H9 (cell line): ENCODE data around the gene DCDC1. TPM values are rescaled to one million over a fixed set of nuclear protein-coding genes. Genes with fewer than 3 reads are reported as not detected.

Experiments
- DNase-seq: peaks from one replicate; pipeline ENCODE4 v3.0.0-alpha.2; 2017
- H2AFZ ChIP-seq: one replicate; pipeline ENCODE4 v1.6.1; 2013; ENCODE audit warnings: mild to moderate bottlenecking, low read length, control low read depth, moderate library complexity
- H2AK5ac ChIP-seq: 2 replicates; pipeline ENCODE4 v1.6.1; 2013; ENCODE audit warnings: low read length, control low read depth, mixed read lengths; ENCODE audit not compliant: insufficient read length
- H2BK120ac ChIP-seq: one replicate; pipeline ENCODE4 v1.6.1; 2013; ENCODE audit warnings: low read depth, mild to moderate bottlenecking, low read length, control low read depth, inconsistent platforms; ENCODE audit not compliant: poor library complexity, severe bottlenecking
- H2BK12ac ChIP-seq: 2 replicates; pipeline ENCODE4 v1.6.1; 2013; ENCODE audit warnings: low read length, control low read depth, mixed read lengths, low read depth; ENCODE audit not compliant: insufficient read length
- H2BK15ac ChIP-seq: 2 replicates; pipeline ENCODE4 v1.6.1; 2013; ENCODE audit warnings: low read depth, low read length, control low read depth
- H2BK20ac ChIP-seq: one replicate; pipeline ENCODE4 v1.6.1; 2013; ENCODE audit warnings: low read depth, mild to moderate bottlenecking, low read length, control low read depth, inconsistent platforms; ENCODE audit not compliant: poor library complexity, severe bottlenecking
- H2BK5ac ChIP-seq: 2 replicates; pipeline ENCODE4 v1.6.1; 2013; ENCODE audit warnings: low read length, control low read depth, mixed read lengths; ENCODE audit not compliant: insufficient read length
- H3K14ac ChIP-seq: 2 replicates; pipeline ENCODE4 v1.6.1; 2013; ENCODE audit warnings: low read length, control low read depth; ENCODE audit not compliant: insufficient read depth
- H3K18ac ChIP-seq: 2 replicates; pipeline ENCODE4 v1.6.1; 2013; ENCODE audit warnings: low read depth, mild to moderate bottlenecking, mixed read lengths, low read length, control low read depth; ENCODE audit not compliant: insufficient read length
- H3K23ac ChIP-seq: 2 replicates; pipeline ENCODE4 v1.6.1; 2013; ENCODE audit warnings: low read length, control low read depth, mixed read lengths, low read depth; ENCODE audit not compliant: insufficient read length
- H3K23me2 ChIP-seq: 2 replicates; pipeline ENCODE4 v1.6.1; 2013; ENCODE audit warnings: low read depth, mild to moderate bottlenecking, mixed read lengths, low read length, control low read depth; ENCODE audit not compliant: insufficient read length, poor library complexity, severe bottlenecking
- H3K27ac ChIP-seq: 2 replicates; pipeline ENCODE4 v1.5.1; 2013; ENCODE audit warnings: low read length, control low read depth, mixed read lengths, low read depth; ENCODE audit not compliant: insufficient read length
- H3K27me3 ChIP-seq: 2 replicates; pipeline ENCODE4 v1.6.1; 2013; ENCODE audit warnings: low read length, control low read depth, inconsistent platforms; ENCODE audit not compliant: insufficient read depth
- H3K4ac ChIP-seq: 2 replicates; pipeline ENCODE4 v1.6.1; 2013; ENCODE audit warnings: low read depth, mild to moderate bottlenecking, control low read depth, inconsistent platforms, low read length, moderate library complexity
- H3K4me1 ChIP-seq: 2 replicates; pipeline ENCODE4 v1.6.1; 2013; ENCODE audit warnings: low read length, control low read depth, inconsistent platforms; ENCODE audit not compliant: insufficient read depth
- H3K4me2 ChIP-seq: 2 replicates; pipeline ENCODE4 v1.6.1; 2013; ENCODE audit warnings: low read length, control low read depth, mixed read lengths; ENCODE audit not compliant: insufficient read length, insufficient read depth
- H3K56ac ChIP-seq: 2 replicates; pipeline ENCODE4 v1.6.1; 2013; ENCODE audit warnings: low read depth, mild to moderate bottlenecking, mixed read lengths, low read length, control low read depth; ENCODE audit not compliant: insufficient read length
- H3K79me1 ChIP-seq: 2 replicates; pipeline ENCODE4 v1.6.1; 2013; ENCODE audit warnings: low read depth, mild to moderate bottlenecking, moderate library complexity, low read length, control low read depth, inconsistent platforms; ENCODE audit not compliant: insufficient read depth, poor library complexity, severe bottlenecking
- H3K79me2 ChIP-seq: 2 replicates; pipeline ENCODE4 v1.6.1; 2013; ENCODE audit warnings: low read length, control low read depth, inconsistent platforms; ENCODE audit not compliant: insufficient read depth
- H3K9ac ChIP-seq: 2 replicates; pipeline ENCODE4 v1.6.1; 2013; ENCODE audit warnings: low read length, control low read depth, mixed read lengths; ENCODE audit not compliant: insufficient read length; ENCODE audit errors: extremely low read depth
- H3K9me3 ChIP-seq: one replicate; pipeline ENCODE4 v1.6.1; 2013; ENCODE audit warnings: low read depth, low read length, inconsistent platforms; ENCODE audit not compliant: control insufficient read depth
- H3T11ph ChIP-seq: one replicate; pipeline ENCODE4 v1.6.1; 2013; ENCODE audit warnings: mild to moderate bottlenecking, low read length, control low read depth, inconsistent platforms
- H4K20me1 ChIP-seq: one replicate; pipeline ENCODE4 v1.6.1; 2013; ENCODE audit not compliant: control insufficient read depth, insufficient read length, insufficient read depth
- H4K5ac ChIP-seq: 2 replicates; pipeline ENCODE4 v1.6.1; 2013; ENCODE audit warnings: low read depth, mild to moderate bottlenecking, mixed read lengths, low read length, control low read depth; ENCODE audit not compliant: insufficient read length
- H4K8ac ChIP-seq: replicated peaks from 2 replicates; pipeline ENCODE4 v1.6.1; 2013; ENCODE audit warnings: low read length, control low read depth, mixed read lengths, low read depth; ENCODE audit not compliant: insufficient read length
- H4K91ac ChIP-seq: 2 replicates; pipeline ENCODE4 v1.6.1; 2013; ENCODE audit warnings: low read depth, mild to moderate bottlenecking, moderate library complexity, mixed read lengths, low read length, control low read depth; ENCODE audit not compliant: insufficient read length
- H3K27ac Mint-ChIP-seq, 3 experiments: 2 replicates in 2 of 3; 3 replicates in 1 of 3; pipeline ENCODE4 v1.8.0; 2020 to 2021; ENCODE audit warnings: mixed read lengths in 3 of 3, mild to moderate bottlenecking in 1 of 3, moderate library complexity in 1 of 3
- H3K27me3 Mint-ChIP-seq: 2 replicates; pipeline ENCODE4 v1.8.0; 2021; ENCODE audit warnings: low read depth, mild to moderate bottlenecking, moderate library complexity, mixed read lengths
- H3K36me3 Mint-ChIP-seq, 3 experiments: 2 replicates in 2 of 3; 3 replicates in 1 of 3; pipeline ENCODE4 v1.8.0; 2020 to 2021; ENCODE audit warnings: low read depth in 3 of 3, mixed read lengths in 3 of 3; ENCODE audit not compliant: insufficient read depth in 1 of 3
- H3K4me1 Mint-ChIP-seq, 2 experiments: 2 replicates each; pipeline ENCODE4 v1.8.0; 2020; ENCODE audit warnings: mixed read lengths in 2 of 2
- H3K4me3 Mint-ChIP-seq, 2 experiments: 2 replicates in 1 of 2; 3 replicates in 1 of 2; pipeline ENCODE4 v1.8.0; 2020 to 2021; ENCODE audit warnings: mild to moderate bottlenecking in 2 of 2, mixed read lengths in 2 of 2, moderate library complexity in 1 of 2
- H3K9me3 Mint-ChIP-seq, 2 experiments: 2 replicates in 1 of 2; 3 replicates in 1 of 2; pipeline ENCODE4 v1.8.0; 2020; ENCODE audit warnings: mild to moderate bottlenecking in 2 of 2, mixed read lengths in 2 of 2, moderate library complexity in 1 of 2
- WGBS: extraction: QIAGEN DNeasy Blood & Tissue Kit; methylation state at CpG from one replicate; pipeline ENCODE4 v1.1.7; 2013; ENCODE audit warnings: missing lambda C conversion rate, low lambda C conversion rate, mixed read lengths; ENCODE audit not compliant: insufficient read length; ENCODE audit errors: extremely low coverage; 5-methylcytosine and 5-hydroxymethylcytosine counted together
- total RNA-seq: library from RNA; stranded (reverse); gene quantifications from 2 replicates; pipeline ENCODE4 v1.2.1, GENCODE V29; 2021
- TF ChIP-seq, protein P1 (sequence below): fragments of 200-600 bp; sonication (generic); conservative IDR thresholded peaks from 3 replicates; pipeline ENCODE4 v1.8.0; 2021; ENCODE audit warnings: antibody characterized with exemption, mild to moderate bottlenecking

The DCDC1 gene
- total RNA-seq, 1 experiment from 2014 or later: 0.09 TPM

- Histone ChIP-seq H3K14ac (no peak overlapping the region), H2AK5ac (no peak overlapping the region), H3K27me3 (no peaks in the 10 kb centered on the region), H3K9me3 (no peaks in the 10 kb centered on the region), H3K27ac (no peak overlapping the region), H4K20me1 (no peaks in the 10 kb centered on the region), H3T11ph (no peak overlapping the region), H3K4me2 (no peak overlapping the region), H3K23me2 (no peaks in the 10 kb centered on the region), H3K4me1 (no peaks in the 10 kb centered on the region), H3K79me1 (no peaks in the 10 kb centered on the region), H2BK20ac (no peak overlapping the region), H2BK15ac (no peak overlapping the region), H4K91ac (no peak overlapping the region), H3K56ac (no peak overlapping the region), H3K4ac (no peak overlapping the region), H2BK120ac (no peak overlapping the region), H4K5ac (no peak overlapping the region), H3K18ac (no peak overlapping the region), H3K79me2 (no peaks in the 10 kb centered on the region), H2BK5ac (no peak overlapping the region), H2BK12ac (no peak overlapping the region), H4K8ac (no peak overlapping the region), H2AFZ (no peak overlapping the region), H3K9ac (no peak overlapping the region), H3K23ac (no peak overlapping the region)
- Mint-ChIP-seq H3K9me3 (peaks cover under 1 to 12% of the 10 kb centered on the region in 2 experiments; a peak in 4 of 5 replicates), H3K4me1 (peaks cover 20% of the 10 kb centered on the region in 2 experiments), H3K27me3 (no peaks in the 10 kb centered on the region; the same call in 1 of the 2 replicates), H3K4me3 (no peak overlapping the region), H3K36me3 (peaks cover 0 to 11% (median 0%) of the 10 kb centered on the region in 3 experiments; a peak in 4 of 7 replicates), H3K27ac (no peak overlapping the region)
- TF ChIP-seq, protein P1, sequence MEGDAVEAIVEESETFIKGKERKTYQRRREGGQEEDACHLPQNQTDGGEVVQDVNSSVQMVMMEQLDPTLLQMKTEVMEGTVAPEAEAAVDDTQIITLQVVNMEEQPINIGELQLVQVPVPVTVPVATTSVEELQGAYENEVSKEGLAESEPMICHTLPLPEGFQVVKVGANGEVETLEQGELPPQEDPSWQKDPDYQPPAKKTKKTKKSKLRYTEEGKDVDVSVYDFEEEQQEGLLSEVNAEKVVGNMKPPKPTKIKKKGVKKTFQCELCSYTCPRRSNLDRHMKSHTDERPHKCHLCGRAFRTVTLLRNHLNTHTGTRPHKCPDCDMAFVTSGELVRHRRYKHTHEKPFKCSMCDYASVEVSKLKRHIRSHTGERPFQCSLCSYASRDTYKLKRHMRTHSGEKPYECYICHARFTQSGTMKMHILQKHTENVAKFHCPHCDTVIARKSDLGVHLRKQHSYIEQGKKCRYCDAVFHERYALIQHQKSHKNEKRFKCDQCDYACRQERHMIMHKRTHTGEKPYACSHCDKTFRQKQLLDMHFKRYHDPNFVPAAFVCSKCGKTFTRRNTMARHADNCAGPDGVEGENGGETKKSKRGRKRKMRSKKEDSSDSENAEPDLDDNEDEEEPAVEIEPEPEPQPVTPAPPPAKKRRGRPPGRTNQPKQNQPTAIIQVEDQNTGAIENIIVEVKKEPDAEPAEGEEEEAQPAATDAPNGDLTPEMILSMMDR: no peak
- DNase-seq: no peak
- WGBS: no CpG with 5 or more reads among the region's 1 CpG
Measured at GRCh38 chr11:30852091-30852490, 517.4 kb downstream of the DCDC1 start.
